Anterior cingulate cortex (tissue), 58 donors: ENCODE data around the gene KLLN.
"Not testable (repeated sequence)": the region's sequence is repeated elsewhere in the genome, so short reads cannot be mapped to it uniquely, and the experiment has no call there.

Experiments used
- DNase-seq, 58 donors: peaks; one replicate each; lab custom pipeline; 2025; lab: John Stamatoyannopoulos, UW

Gene KLLN

GRCh38 chr10:87867453-87867852 is 4.1 kb upstream of the KLLN start:
- DNase-seq, result no peak

- no peak for DNase-seq
Observed at GRCh38 chr10:87866412-87866974, 3.2 kb upstream of the KLLN start.

DNA sequence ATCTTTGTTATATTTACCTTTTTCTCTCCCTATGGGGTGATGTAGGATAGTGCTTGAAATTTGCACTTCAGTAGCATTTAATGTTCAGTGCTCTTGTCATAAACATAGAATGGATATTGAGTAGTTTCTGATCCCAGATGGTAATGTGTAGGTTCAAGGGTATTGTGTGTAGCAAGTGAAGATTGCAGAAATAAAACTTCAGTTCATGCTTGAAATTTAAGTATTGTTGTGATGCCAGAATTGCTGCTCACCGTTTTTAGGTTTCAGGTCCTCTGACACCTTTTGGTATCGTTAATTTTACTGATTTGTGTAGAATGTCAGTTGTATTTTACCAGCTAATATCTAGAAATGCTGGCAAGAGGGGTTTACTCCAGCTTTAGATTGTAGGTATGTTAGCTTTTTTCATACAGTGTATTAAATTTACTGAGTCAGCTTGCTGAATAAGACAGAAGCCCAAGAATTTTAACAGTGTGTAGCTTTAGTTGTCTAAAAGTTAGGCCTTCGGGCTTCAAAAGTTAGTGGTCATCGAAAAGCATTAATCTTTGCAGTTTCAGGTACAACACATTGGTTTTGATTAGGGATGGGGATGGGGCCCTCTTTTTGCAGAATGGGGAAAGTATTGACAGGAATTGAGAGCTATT is 2.0 kb upstream of the KLLN start:
- DNase-seq, result no peak

- peak in 2 of 58 donors; percentile 13 to 46 for DNase-seq
Observed at GRCh38 chr10:87864496-87865059, 1.2 kb upstream of the KLLN start.

- peak in 45 of 58 donors; percentile 1 to 61 (median 27) for DNase-seq
Observed at GRCh38 chr10:87863951-87864495, 690 bp upstream of the KLLN start.

GRCh38 chr10:87862679-87863052 is 667 bp downstream of the KLLN start:
- peak in 14 of 58 donors; percentile 34 to 73 (median 60) for DNase-seq

DNA sequence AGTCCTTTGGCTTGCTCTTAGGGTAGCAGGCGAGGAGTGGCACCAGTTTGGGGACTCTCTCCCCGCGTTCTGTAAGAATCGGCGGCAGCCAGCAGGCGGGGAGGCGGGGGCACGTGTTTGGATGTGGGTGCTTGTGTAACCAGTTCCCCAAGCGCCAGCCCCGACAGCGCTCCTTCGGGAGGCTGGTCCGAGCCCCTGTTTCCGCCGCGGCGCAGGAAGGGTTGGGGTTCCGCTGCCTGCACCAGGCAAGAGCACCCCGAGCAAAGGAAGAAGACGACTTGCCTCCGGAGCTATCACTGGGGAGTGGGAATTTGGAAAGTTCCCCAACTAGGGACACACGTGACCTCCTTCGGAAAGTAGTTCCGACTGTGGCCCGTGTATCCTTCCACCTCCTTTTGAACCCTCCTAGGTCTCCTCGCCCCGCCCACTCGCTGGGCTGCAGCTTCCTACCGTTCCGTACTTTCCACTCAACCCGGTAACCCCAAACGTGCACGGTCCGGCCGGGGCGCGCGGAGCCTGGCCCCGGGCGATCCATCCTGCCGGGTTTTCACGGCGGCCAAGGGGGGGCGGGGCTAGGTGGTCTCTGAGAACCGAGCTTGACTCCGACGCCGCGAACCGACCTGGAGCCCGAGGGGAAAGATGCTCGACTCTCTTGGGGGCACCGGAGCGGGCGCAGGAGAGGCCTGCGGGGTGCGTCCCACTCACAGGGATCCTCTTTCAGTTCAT is 1.2 kb downstream of the KLLN start:
- peak; percentile 44 to 95 (median 90) for DNase-seq

DNA sequence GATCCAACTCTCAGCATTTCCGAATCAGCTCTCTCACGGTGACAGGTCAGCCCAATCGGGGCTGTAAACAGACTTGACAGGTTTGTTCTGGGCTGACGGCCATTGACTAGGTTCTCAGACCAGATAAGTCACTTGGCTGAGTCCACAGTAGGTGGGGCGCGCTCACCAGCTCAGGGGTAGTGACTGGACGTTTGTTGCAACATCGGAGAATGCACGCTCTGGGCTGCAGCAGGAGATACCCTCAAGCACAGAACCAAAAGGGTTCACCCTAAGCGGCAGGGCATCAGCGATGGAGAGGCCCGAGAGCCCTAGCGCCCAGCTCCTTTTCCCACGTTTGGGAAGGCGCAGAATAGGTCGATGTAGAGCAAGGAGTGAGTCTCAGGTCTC is 1.8 kb downstream of the KLLN start:
- DNase-seq, result peak in 26 of 58 donors; percentile 25 to 78 (median 56)

GRCh38 chr10:87860816-87861403 is 2.4 kb downstream of the KLLN start:
- DNase-seq, result no peak

DNA sequence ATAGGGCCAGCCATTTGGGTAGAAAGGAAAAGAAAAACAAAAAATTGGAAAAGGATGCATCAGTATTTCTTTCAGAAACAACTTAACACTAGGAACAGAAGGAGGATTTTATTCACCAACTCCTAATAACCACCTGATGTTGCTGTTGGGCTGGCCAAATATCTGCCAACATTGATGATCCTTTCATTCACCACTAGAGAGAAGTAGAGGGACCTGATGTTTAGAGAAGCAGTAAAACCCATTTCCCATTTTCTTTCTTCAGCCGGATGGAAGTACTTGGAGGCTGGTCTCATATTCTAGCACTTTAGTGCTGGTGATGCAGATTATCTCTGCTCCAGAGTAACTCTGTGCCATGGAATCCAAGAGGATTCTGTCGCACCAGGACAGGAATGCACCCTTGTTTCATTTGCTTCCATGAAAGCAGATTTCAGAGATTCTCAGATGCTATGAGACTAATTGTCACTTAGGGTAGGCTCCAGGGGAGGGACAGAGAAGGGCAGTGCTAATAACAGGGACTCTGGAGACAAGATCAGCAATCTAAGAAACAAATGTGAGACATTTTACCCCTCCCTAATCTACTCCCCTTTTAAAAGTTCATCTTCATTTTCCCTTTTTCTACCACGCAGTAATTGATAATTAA is 3.1 kb downstream of the KLLN start:
- peak in 2 of 58 donors; percentile 2 to 41 for DNase-seq

DNA sequence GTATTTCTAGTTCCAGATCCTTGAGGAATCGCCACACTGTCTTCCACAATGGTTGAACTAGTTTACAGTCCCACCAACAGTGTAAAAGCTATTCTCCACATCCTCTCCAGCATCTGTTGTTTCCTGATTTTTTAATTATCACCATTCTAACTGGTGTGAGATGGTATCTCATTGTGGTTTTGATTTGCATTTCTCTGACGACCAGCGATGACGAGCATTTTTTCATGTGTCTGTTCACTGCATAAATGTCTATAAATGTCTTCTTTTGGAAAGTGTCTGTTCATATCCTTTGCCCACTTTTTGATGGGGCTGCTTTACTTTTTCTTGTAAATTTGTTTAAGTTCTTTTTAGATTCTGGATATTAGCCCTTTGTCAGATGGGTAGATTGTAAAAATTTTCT is 7.7 kb downstream of the KLLN start:
- DNase-seq, result not testable (repeated sequence)

GRCh38 chr10:87855247-87855646 is 8.1 kb downstream of the KLLN start:
- DNase-seq, result not testable (repeated sequence)

DNA sequence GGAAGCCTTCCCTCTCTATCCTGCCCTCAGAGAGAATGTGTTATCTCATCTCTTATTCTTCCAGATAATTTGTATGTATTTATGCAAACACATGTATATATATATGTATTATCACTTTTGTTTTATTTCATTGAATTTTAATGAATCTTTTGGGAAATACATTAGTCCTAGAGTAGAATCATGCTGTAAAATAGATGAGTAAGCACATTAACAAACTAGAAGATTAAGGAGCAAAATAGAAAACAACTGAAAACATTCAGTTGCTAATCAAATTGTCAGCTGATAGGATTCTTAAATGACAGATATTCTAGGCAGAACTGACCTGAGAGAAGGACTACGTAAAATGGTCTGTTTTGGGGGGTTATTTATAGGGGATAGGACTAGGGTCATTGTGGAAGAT is 11.2 kb downstream of the KLLN start:
- no peak for DNase-seq

DNA sequence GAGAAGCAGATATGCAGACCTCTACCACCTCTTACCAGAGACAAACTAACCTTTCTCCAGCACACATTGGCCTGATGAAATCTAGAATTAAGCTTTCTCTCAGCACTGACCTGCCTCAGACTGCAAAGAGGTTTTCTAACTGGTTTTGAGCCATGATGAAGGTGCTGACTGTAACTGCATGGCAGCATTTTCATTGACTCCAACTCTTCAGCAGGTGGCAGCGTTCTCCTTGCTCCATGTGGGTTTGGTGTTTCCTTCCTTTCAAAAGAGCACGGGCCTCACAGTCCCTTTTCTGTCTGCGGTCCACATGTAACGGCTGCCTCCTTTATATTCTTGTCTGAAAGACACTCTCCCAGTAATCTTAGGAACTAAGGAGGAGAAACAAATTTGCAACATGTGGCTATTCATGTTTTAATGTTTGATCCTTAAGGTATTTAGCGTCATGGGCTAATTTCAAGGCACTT is 12.6 kb downstream of the KLLN start:
- peak in 35 of 58 donors; percentile 1 to 50 (median 14) for DNase-seq

DNA sequence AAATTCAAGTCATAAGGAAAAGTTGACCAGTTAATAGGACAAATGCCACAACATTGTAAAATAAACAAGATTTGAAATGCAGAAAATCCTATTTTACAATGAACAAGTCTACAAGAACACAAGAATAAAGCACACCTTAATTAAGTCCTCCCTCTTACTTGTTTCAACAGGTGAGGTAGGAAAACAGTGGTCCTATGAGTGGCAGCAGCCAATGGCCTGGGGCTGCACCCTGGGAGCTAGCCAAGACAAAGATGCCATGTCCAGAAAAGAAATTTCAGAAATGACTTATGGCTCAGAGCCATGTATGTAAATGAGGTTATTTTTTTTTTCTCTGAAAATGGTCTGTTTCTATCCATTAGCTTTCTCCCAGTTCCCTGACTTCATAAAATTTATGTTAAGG is 14.3 kb downstream of the KLLN start:
- DNase-seq, result no peak

DNA sequence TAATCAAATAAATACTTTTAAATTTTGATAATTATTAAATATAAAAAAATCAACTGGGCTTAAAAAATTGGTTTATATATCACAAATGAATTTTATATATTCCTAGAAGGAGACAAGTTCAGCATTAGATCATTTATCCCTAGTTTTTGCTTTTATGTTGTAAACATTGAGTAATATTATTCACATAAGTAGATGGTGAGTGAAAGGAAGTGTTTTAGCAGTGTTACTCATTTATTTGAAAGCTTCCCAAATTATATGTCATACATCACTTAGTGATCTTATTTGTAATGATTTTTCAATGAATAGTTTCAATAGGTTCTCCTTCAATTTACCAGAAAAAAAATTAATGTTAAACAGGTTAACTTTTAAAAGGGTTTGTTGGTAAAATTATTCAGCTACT is 15.8 kb downstream of the KLLN start:
- DNase-seq, result no peak

DNA sequence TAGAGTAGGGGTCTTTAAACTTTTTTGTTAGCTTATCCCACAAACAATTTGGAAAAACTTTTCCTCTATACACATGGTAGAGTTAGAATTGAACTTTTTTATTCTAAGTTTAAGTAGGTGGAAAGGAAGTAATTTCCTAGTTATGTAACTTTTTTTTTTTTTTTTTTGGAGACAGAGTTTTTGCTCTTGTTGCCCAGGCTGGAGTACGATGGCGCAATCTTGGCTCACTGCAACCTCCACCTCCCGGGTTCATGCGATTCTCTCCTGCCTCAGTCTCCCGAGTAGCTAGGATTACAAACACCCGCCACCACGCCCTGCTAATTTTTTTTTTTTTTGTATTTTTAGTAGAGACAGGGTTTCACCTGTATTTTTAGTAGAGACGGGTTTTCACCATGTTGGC is 16.6 kb downstream of the KLLN start:
- DNase-seq, result not testable (repeated sequence)

- DNase-seq, result no peak
Observed at GRCh38 chr10:87846023-87846422, 17.3 kb downstream of the KLLN start.

GRCh38 chr10:87845624-87845998 is 17.7 kb downstream of the KLLN start:
- DNase-seq, result no peak
